Measurements from ENCODE around the gene CHIC2.
"Not testable (repeated sequence)": the region's sequence is repeated elsewhere in the genome, so short reads cannot be mapped to it uniquely, and the experiment has no call there.

CHIC2 gene

DNA sequence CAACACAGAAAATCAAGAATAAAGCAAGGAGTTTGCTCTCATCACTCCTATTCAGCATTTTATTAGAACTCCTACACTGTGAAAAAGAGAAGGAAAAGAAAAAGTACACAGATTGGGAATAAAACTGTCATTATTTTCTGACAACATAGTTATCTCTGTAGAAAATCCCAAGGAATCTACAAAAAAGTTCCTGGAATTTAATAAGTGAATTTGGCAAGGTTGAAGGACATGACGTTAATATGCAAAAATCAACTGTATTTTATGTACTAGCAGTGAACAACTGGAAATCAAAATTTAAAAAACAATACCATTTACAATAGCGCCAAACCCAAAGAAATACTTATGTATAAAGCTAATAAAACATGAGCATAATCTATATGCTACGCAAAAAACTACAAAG lies 26.3 kb downstream of the CHIC2 start:
- no peak overlapping the region for H3K27ac ChIP-seq
- TF ChIP-seq, protein P1, sequence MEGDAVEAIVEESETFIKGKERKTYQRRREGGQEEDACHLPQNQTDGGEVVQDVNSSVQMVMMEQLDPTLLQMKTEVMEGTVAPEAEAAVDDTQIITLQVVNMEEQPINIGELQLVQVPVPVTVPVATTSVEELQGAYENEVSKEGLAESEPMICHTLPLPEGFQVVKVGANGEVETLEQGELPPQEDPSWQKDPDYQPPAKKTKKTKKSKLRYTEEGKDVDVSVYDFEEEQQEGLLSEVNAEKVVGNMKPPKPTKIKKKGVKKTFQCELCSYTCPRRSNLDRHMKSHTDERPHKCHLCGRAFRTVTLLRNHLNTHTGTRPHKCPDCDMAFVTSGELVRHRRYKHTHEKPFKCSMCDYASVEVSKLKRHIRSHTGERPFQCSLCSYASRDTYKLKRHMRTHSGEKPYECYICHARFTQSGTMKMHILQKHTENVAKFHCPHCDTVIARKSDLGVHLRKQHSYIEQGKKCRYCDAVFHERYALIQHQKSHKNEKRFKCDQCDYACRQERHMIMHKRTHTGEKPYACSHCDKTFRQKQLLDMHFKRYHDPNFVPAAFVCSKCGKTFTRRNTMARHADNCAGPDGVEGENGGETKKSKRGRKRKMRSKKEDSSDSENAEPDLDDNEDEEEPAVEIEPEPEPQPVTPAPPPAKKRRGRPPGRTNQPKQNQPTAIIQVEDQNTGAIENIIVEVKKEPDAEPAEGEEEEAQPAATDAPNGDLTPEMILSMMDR (IDR thresholded peaks at IDR 0.05): no peak
- no peak for TF ChIP-seq ZFX (IDR thresholded peaks at IDR 0.05; ENCODE audit: borderline replicate concordance)

GRCh38 chr4:54036184-54036583 lies 28.2 kb downstream of the CHIC2 start:
- no peak overlapping the region for H3K27ac ChIP-seq
- TF ChIP-seq, protein P1 (IDR thresholded peaks at IDR 0.05): no peak
- TF ChIP-seq ZFX (IDR thresholded peaks at IDR 0.05; ENCODE audit: borderline replicate concordance): no peak

GRCh38 chr4:54032558-54033135 lies 31.8 kb downstream of the CHIC2 start:
- no peak for TF ChIP-seq ZFX (IDR thresholded peaks at IDR 0.05; ENCODE audit: borderline replicate concordance)
- TF ChIP-seq, protein P1 (IDR thresholded peaks at IDR 0.05): no peak
- H3K27ac ChIP-seq: no peak overlapping the region

DNA sequence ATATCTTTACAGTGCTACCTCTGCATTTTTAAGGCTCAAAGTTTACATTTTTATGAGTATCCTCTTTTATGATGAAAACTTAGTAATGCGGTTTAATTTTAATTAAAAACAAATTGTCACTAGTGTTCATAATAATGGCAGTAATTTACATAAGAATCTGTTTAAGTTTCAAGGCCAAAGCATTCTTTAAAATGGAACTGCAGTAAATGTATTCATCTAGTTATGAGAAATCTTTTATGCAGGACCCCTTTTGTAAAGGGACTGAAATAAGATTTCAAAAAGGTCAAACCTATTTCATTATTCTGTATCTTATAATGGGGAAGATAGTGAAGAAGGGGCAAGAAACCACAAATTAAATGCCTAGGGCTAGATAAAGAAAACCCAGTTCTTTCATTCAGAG lies 37.1 kb downstream of the CHIC2 start:
- TF ChIP-seq ZFX (IDR thresholded peaks at IDR 0.05; ENCODE audit: borderline replicate concordance): no peak
- TF ChIP-seq, protein P1 (IDR thresholded peaks at IDR 0.05): no peak
- H3K27ac ChIP-seq: no peak overlapping the region

DNA sequence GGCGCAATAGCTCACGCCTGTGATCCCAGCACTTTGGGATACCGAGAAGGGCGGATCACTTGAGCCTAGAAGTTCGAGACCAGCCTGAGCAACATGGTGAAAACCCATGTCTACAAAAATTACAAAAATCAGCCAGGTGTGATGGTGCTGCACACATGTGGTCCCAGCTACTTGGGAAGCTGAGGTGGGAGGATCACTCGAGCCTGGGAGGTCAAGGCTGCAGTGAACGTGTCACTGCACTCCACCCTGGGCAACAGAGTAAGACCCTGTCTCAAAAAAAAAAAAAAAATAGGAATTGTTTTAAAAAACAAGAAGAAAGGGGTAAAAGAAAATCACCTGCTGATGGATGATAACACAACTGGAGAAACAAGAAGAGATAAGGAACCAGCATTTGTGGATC lies 38.8 kb downstream of the CHIC2 start:
- no peak overlapping the region for H3K27ac ChIP-seq
- TF ChIP-seq, protein P1 (IDR thresholded peaks at IDR 0.05): no peak
- TF ChIP-seq ZFX (IDR thresholded peaks at IDR 0.05; ENCODE audit: borderline replicate concordance): no peak

DNA sequence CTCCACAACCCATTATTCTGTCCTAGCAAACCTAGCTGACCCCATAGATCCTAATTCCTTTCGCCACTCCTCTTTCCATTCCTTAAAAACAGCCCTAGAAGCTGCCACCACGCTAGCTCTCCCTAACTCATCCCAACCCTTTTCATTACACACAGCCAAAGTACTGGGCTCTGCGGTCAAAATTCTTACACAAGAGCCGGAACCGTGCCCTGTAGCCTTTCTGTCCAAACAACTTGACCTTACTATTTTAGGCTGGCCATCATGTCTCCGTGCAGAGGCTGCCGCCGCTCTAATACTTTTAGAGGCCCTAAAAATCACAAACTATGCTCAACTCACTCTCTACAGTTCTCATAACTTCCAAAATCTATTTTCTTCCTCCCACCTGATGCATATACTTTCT lies 41.4 kb downstream of the CHIC2 start:
- not testable (repeated sequence) for H3K27ac ChIP-seq

GRCh38 chr4:54017974-54018373 lies 46.4 kb downstream of the CHIC2 start:
- TF ChIP-seq, protein P1 (IDR thresholded peaks at IDR 0.05): no peak
- TF ChIP-seq ZFX (IDR thresholded peaks at IDR 0.05; ENCODE audit: borderline replicate concordance): no peak
- H3K27ac ChIP-seq: no peak overlapping the region

- no peak overlapping the region for H3K27ac ChIP-seq
- TF ChIP-seq, protein P1 (IDR thresholded peaks at IDR 0.05): no peak
- no peak for TF ChIP-seq ZFX (IDR thresholded peaks at IDR 0.05; ENCODE audit: borderline replicate concordance)
Observed at GRCh38 chr4:54017308-54017707, 47.1 kb downstream of the CHIC2 start.

All from 22Rv1 (cell line).